ENCODE results near the gene PCSK4.
"Not testable (repeated sequence)": the region's sequence is repeated elsewhere in the genome, so short reads cannot be mapped to it uniquely, and the experiment has no call there.

The PCSK4 gene

GRCh38 chr19:1477056-1477455 is 13.1 kb downstream of the PCSK4 start:
- not testable (repeated sequence) for H3K4ac ChIP-seq (ENCODE audit: low read depth, low read length); H4K5ac ChIP-seq (ENCODE audit: low read length); H3K23ac ChIP-seq (ENCODE audit: low read length); DNase-seq; H3K56ac ChIP-seq (ENCODE audit: low read length); H4K8ac ChIP-seq (ENCODE audit: low read depth, low read length); H3K27ac ChIP-seq (ENCODE audit: low read depth, low read length); H3K27me3 ChIP-seq (ENCODE audit: insufficient read depth, low read length, poor library complexity); H3K4me3 ChIP-seq (ENCODE audit: low read length); H3K18ac ChIP-seq (ENCODE audit: low read length); H2BK5ac ChIP-seq (ENCODE audit: low read length); H3K36me3 ChIP-seq (ENCODE audit: control insufficient read depth, insufficient read depth, low read length); H3K79me2 ChIP-seq (ENCODE audit: control insufficient read depth, insufficient read depth, low read length); H2AK5ac ChIP-seq (ENCODE audit: low read length); H2BK120ac ChIP-seq (ENCODE audit: low read depth, low read length); H3K9ac ChIP-seq (ENCODE audit: low read length); H3K4me2 ChIP-seq (ENCODE audit: low read length); H3K79me1 ChIP-seq (ENCODE audit: low read length); H2BK15ac ChIP-seq (replicated peaks; ENCODE audit: low read depth); H3K4me1 ChIP-seq (ENCODE audit: control insufficient read depth, low read depth, low read length)
- WGBS (ENCODE audit: extremely low coverage, insufficient coverage, low lambda C conversion rate) = no CpG with 5 or more reads among the region's 9 CpGs

- H3K79me1 ChIP-seq (ENCODE audit: low read length) = peaks cover 6% of the 10 kb centered on the region
- H3K56ac ChIP-seq (ENCODE audit: low read length) = no peak overlapping the region
- H3K18ac ChIP-seq (ENCODE audit: low read length) = no peak overlapping the region
- DNase-seq = no peak
- H3K4me3 ChIP-seq (ENCODE audit: low read length) = no peak overlapping the region
- no peak overlapping the region for H4K5ac ChIP-seq (ENCODE audit: low read length)
- no peak overlapping the region for H2AK5ac ChIP-seq (ENCODE audit: low read length)
- no peak overlapping the region for H3K23ac ChIP-seq (ENCODE audit: low read length)
- no peak overlapping the region for H3K4ac ChIP-seq (ENCODE audit: low read depth, low read length)
- no peak overlapping the region for H2BK15ac ChIP-seq (replicated peaks; ENCODE audit: low read depth)
- no peak overlapping the region for H3K9ac ChIP-seq (ENCODE audit: low read length)
- H3K36me3 ChIP-seq (ENCODE audit: control insufficient read depth, insufficient read depth, low read length) = no peaks in the 10 kb centered on the region
- no peak overlapping the region for H3K27ac ChIP-seq (ENCODE audit: low read depth, low read length)
- no peaks in the 10 kb centered on the region for H3K4me1 ChIP-seq (ENCODE audit: control insufficient read depth, low read depth, low read length)
- H4K8ac ChIP-seq (ENCODE audit: low read depth, low read length) = no peak overlapping the region
- no CpG with 5 or more reads among the region's 31 CpGs for WGBS (ENCODE audit: extremely low coverage, insufficient coverage, low lambda C conversion rate)
- no peak overlapping the region for H2BK120ac ChIP-seq (ENCODE audit: low read depth, low read length)
- H3K4me2 ChIP-seq (ENCODE audit: low read length) = no peak overlapping the region
- no peaks in the 10 kb centered on the region for H3K27me3 ChIP-seq (ENCODE audit: insufficient read depth, low read length, poor library complexity)
- no peak overlapping the region for H2BK5ac ChIP-seq (ENCODE audit: low read length)
- peaks cover 2% of the 10 kb centered on the region for H3K79me2 ChIP-seq (ENCODE audit: control insufficient read depth, insufficient read depth, low read length)
These were observed 14.3 kb downstream of the PCSK4 start for GRCh38 chr19:1475751-1476437.

- Histone ChIP-seq H3K27ac (ENCODE audit: low read depth, low read length) (no peak overlapping the region), H3K4me3 (ENCODE audit: low read length) (no peak overlapping the region), H2BK15ac (replicated peaks; ENCODE audit: low read depth) (no peak overlapping the region), H3K4me2 (ENCODE audit: low read length) (no peak overlapping the region), H3K27me3 (ENCODE audit: insufficient read depth, low read length, poor library complexity) (peaks cover 3% of the 10 kb centered on the region), H3K4ac (ENCODE audit: low read depth, low read length) (no peak overlapping the region), H3K36me3 (ENCODE audit: control insufficient read depth, insufficient read depth, low read length) (no peaks in the 10 kb centered on the region), H4K5ac (ENCODE audit: low read length) (no peak overlapping the region), H4K8ac (ENCODE audit: low read depth, low read length) (no peak overlapping the region), H3K23ac (ENCODE audit: low read length) (no peak overlapping the region), H2BK5ac (ENCODE audit: low read length) (no peak overlapping the region), H3K9ac (ENCODE audit: low read length) (no peak overlapping the region), H3K18ac (ENCODE audit: low read length) (no peak overlapping the region), H2BK120ac (ENCODE audit: low read depth, low read length) (no peak overlapping the region), H3K79me1 (ENCODE audit: low read length) (peaks cover 6% of the 10 kb centered on the region), H3K79me2 (ENCODE audit: control insufficient read depth, insufficient read depth, low read length) (peaks cover 2% of the 10 kb centered on the region), H3K4me1 (ENCODE audit: control insufficient read depth, low read depth, low read length) (peaks cover 3% of the 10 kb centered on the region), H3K56ac (ENCODE audit: low read length) (no peak overlapping the region), H2AK5ac (ENCODE audit: low read length) (no peak overlapping the region)
- DNase-seq = no peak
- no CpG with 5 or more reads among the region's 26 CpGs for WGBS (ENCODE audit: extremely low coverage, insufficient coverage, low lambda C conversion rate)
These were observed 15.3 kb downstream of the PCSK4 start for GRCh38 chr19:1474765-1475351.

GRCh38 chr19:1474011-1474764 is 16.0 kb downstream of the PCSK4 start:
- no peaks in the 10 kb centered on the region for H3K36me3 ChIP-seq (ENCODE audit: control insufficient read depth, insufficient read depth, low read length)
- no peak overlapping the region for H3K4me3 ChIP-seq (ENCODE audit: low read length)
- H4K5ac ChIP-seq (ENCODE audit: low read length) = no peak overlapping the region
- H3K18ac ChIP-seq (ENCODE audit: low read length) = no peak overlapping the region
- no peak overlapping the region for H3K4ac ChIP-seq (ENCODE audit: low read depth, low read length)
- H3K4me1 ChIP-seq (ENCODE audit: control insufficient read depth, low read depth, low read length) = peaks cover 3% of the 10 kb centered on the region
- H3K56ac ChIP-seq (ENCODE audit: low read length) = no peak overlapping the region
- H2AK5ac ChIP-seq (ENCODE audit: low read length) = no peak overlapping the region
- H3K9ac ChIP-seq (ENCODE audit: low read length) = no peak overlapping the region
- no peak overlapping the region for H2BK120ac ChIP-seq (ENCODE audit: low read depth, low read length)
- no peak overlapping the region for H2BK5ac ChIP-seq (ENCODE audit: low read length)
- H3K23ac ChIP-seq (ENCODE audit: low read length) = no peak overlapping the region
- DNase-seq = no peak
- peaks cover 9% of the 10 kb centered on the region for H3K27me3 ChIP-seq (ENCODE audit: insufficient read depth, low read length, poor library complexity)
- H2BK15ac ChIP-seq (replicated peaks; ENCODE audit: low read depth) = no peak overlapping the region
- H3K4me2 ChIP-seq (ENCODE audit: low read length) = no peak overlapping the region
- no CpG with 5 or more reads among the region's 31 CpGs for WGBS (ENCODE audit: extremely low coverage, insufficient coverage, low lambda C conversion rate)
- no peak overlapping the region for H4K8ac ChIP-seq (ENCODE audit: low read depth, low read length)
- peaks cover 6% of the 10 kb centered on the region for H3K79me1 ChIP-seq (ENCODE audit: low read length)
- no peak overlapping the region for H3K27ac ChIP-seq (ENCODE audit: low read depth, low read length)
- H3K79me2 ChIP-seq (ENCODE audit: control insufficient read depth, insufficient read depth, low read length) = peaks cover 2% of the 10 kb centered on the region

GRCh38 chr19:1473085-1473851 is 16.9 kb downstream of the PCSK4 start:
- no CpG with 5 or more reads among the region's 20 CpGs for WGBS (ENCODE audit: extremely low coverage, insufficient coverage, low lambda C conversion rate)
- Histone ChIP-seq H3K4me3 (ENCODE audit: low read length) (no peak overlapping the region), H2BK120ac (ENCODE audit: low read depth, low read length) (no peak overlapping the region), H3K27ac (ENCODE audit: low read depth, low read length) (no peak overlapping the region), H2BK5ac (ENCODE audit: low read length) (no peak overlapping the region), H3K18ac (ENCODE audit: low read length) (no peak overlapping the region), H2AK5ac (ENCODE audit: low read length) (no peak overlapping the region), H3K9ac (ENCODE audit: low read length) (no peak overlapping the region), H2BK15ac (replicated peaks; ENCODE audit: low read depth) (no peak overlapping the region), H3K23ac (ENCODE audit: low read length) (no peak overlapping the region), H4K5ac (ENCODE audit: low read length) (no peak overlapping the region), H3K4ac (ENCODE audit: low read depth, low read length) (no peak overlapping the region), H3K27me3 (ENCODE audit: insufficient read depth, low read length, poor library complexity) (peaks cover 18% of the 10 kb centered on the region), H3K36me3 (ENCODE audit: control insufficient read depth, insufficient read depth, low read length) (no peaks in the 10 kb centered on the region), H3K4me2 (ENCODE audit: low read length) (no peak overlapping the region), H3K4me1 (ENCODE audit: control insufficient read depth, low read depth, low read length) (peaks cover 3% of the 10 kb centered on the region), H3K56ac (ENCODE audit: low read length) (no peak overlapping the region), H4K8ac (ENCODE audit: low read depth, low read length) (no peak overlapping the region), H3K79me2 (ENCODE audit: control insufficient read depth, insufficient read depth, low read length) (no peaks in the 10 kb centered on the region), H3K79me1 (ENCODE audit: low read length) (peaks cover 3% of the 10 kb centered on the region)
- no peak for DNase-seq

Data from mesendoderm (in vitro differentiated cells).